ENCODE data around the gene PTPRF.
A peak's percentile ranks its signal among the peaks of the same experiment; 100 is the strongest.

DNA sequence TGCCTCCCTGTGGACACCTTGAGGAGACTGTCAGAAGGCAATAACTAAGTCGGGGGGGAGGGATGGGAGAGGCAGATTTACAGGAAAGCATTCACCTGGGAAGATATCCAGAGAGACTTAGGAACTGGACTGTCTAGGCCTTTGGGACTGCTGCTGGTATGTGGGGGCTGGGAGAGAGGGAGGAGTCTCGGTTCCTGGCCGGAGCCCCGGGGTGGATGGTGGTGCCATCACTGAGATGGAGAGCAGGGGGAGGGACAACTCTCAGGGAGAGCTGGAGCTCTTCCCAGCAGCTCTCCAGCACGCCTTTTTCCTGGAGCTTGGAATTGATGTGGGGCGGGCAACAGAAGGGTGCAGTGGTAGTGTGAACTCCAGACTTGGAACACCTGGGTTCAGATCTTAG is 22.1 kb downstream of the PTPRF start:
- TF ChIP-seq POLR2A (IDR thresholded peaks at IDR 0.05): no peak
- no peak for TF ChIP-seq CTCF (IDR thresholded peaks at IDR 0.05 in 8 of 11, conservative IDR thresholded peaks at IDR 0.05 in 3 of 11)
- TF ChIP-seq POLR2AphosphoS5 (IDR thresholded peaks at IDR 0.05): peak in 1 of 3 donors; percentile 16

Measured in spleen (tissue), 7 donors.